ENCODE results near the gene YJEFN3.

Gene YJEFN3

DNA sequence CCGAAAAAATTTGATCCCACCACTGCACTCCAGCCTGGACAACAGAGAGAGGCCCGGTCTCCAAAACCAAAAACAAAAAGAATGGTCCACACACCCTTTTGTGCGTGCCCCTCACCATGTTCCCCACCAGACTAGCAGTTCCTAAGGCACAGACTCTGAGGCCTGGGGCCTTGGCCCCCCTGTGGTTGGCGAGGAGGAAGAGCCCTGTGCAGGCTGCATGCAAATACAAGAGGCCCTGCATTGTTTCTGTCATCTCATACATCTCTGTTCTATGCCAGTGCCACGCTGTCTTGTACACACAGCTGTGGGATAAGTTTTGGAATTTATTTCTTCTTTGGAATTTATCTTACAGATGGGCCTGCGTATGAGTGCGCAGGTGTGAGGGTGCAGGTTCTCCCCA lies 4.7 kb upstream of the YJEFN3 start:
- DNase-seq: no peak

- DNase-seq: no peak
Measured at GRCh38 chr19:19525611-19526380, 2.9 kb upstream of the YJEFN3 start.

DNA sequence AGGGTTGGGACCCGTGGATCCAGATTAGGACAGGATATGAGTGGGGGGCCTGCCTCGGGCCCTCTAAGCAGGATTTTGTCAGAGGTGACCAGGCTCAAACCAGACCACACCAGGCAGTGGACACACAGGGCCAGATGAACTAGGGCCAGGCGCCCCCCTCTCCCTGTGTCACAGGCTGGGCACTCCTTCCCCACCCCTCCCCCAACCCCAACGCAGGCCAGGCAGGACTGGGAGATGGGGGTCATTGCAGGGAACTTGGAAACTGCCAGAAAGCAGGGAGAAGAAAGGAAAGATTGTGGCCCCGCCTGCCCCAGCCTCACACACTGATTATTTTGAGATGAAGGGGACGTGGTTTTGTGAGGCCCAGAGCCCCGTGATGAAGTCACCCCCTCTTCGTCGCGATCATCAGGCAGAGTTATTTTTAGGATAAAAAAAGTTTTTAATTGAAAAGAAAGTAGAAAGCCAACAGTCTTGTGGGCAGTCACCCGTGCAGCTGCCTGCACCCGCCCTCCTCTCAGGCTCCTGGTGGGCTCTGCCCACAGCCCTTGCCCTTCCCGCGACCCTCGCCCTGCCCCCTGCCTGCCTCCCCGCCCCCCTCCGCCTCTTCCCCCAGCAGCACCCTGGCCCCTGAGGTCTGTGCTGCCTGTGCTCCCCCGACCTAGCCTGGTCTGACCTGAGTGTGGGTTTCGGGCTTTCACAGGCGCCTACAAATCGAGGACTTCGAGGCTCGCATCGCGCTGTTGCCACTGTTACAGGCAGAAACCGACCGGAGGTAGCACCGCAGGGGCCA lies 1.9 kb upstream of the YJEFN3 start:
- DNase-seq: no peak

DNA sequence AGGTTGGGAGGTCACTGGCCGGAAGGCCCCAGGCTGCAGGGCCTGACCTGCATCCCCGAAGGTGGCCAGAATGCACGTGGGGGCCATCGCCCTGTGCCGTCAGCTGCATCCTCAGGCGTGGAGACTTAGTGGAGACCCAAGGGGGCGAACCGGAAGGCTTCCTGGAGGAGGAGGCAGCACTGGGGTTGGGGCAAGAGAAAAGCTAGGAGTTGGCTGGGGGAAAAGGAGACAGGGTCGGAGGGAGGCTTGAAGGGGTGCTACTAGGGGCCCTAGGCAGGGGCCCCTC lies 1.4 kb upstream of the YJEFN3 start:
- DNase-seq: no peak

GRCh38 chr19:19527674-19528625 lies 761 bp upstream of the YJEFN3 start:
- DNase-seq: no peak

DNA sequence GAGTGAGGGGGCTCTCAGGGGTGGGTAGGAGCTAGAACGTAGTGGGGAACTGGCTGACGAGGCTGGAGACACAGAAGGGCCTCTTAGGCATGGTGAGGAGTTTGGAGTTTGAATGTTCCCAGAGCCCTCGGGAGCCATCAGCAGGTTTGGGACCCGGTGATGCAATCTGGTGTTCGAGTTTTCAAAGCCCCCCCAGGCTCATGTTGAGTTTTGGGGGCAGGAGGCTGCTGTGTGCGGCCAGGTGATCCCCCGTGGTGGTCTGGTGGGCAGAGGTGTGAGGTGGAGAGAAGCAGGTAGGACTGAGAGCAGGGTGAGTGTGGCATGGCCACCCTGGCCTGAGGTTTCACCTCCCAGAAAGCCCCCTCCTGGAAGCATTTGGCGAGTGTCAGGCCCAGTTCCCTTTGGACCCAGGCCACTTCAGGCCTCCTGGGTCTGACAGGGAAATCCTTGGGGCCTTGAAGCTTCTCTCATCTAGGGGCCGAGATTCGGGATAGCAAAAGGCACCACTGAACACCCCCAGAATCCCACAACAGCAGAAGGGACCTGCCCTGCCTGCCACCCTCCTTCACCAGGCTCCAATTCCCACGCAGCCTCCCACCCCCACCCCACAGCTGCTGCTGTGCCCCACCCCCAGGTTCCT lies 1.2 kb downstream of the YJEFN3 start:
- no peak for DNase-seq

DNA sequence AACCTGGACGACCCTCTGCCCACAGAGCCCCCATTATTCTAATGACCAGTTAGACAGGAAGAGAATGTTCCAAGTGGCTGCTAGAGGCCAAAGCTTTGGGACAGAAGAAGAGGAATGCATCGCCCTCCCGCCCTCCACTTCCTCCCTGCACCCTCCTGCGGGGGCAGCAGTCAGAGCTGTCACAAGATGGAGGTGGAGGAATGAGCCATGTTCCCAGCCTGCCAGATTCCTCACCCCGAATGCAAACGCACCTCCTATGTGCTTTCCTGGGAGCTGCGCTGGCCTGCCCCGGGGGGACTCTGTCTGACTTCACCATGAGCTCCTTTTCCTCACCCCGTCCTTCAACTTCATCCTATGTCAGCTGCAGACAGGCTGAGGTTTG lies 1.7 kb downstream of the YJEFN3 start:
- no peak for DNase-seq

DNA sequence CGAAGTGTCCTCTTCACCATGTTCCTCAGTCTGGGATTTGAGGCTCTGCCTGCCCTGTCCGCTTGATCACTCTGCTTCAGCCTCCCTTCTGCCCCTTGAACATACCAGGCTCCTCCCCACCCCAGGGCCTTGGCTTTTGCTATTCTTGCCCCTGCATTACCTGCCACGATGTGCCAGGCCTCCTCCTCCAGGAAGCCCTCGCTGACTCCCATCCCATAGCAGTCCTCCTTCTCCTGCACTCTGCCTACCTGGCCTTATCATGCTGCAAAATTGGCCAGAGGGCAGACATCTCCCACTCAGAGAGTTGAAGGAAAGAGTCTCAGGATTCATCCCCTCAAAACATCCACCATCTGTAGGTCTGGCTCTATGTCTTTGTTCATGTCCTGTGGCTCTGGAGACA lies 2.2 kb downstream of the YJEFN3 start:
- DNase-seq: no peak

DNA sequence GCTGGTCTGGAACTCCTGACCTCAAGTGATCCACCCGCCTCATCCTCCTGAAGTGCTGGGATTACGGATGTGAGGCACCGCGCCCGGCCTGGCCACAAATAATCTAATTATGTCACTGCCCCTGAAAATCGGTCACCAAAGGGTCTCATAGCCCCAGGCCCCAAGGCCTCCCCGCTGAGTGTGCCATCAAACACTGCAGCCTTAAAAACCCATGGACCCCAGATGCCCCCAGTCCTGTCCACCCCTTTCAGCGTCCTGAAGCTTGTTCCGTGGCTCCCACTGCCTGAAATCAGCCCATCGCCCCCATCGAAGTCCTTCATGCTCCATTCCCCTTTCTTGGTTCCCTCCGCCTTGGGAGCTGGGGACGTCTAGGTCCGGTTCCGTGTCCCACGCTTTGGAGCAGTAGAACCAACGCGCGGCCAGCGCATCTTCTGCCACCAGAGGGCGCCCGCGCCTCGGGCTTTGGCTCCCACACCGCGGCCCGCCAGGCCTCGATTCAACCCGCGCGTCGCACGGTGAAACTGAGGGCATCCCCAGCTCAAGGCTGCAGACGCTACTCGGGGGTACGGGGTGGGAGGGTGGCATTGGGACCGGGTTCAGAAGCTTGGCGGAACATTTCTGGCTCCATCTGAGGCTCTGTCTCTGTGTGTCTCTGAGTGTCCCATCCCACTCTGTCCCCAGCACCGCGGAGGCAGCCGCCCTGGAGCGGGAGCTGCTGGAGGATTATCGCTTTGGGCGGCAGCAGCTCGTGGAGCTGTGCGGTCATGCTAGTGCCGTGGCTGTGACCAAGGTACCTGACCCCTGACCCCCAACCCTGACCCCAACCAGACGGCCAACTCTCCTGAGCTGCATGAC lies 3.5 kb downstream of the YJEFN3 start:
- peak in 1 of 2 experiments; percentile 42 for DNase-seq

GRCh38 chr19:19532806-19533701 lies 4.3 kb downstream of the YJEFN3 start:
- no peak for DNase-seq

GRCh38 chr19:19533841-19534240 lies 5.1 kb downstream of the YJEFN3 start:
- DNase-seq: no peak

- DNase-seq: no peak
Measured at GRCh38 chr19:19534556-19535265, 6.0 kb downstream of the YJEFN3 start.

DNA sequence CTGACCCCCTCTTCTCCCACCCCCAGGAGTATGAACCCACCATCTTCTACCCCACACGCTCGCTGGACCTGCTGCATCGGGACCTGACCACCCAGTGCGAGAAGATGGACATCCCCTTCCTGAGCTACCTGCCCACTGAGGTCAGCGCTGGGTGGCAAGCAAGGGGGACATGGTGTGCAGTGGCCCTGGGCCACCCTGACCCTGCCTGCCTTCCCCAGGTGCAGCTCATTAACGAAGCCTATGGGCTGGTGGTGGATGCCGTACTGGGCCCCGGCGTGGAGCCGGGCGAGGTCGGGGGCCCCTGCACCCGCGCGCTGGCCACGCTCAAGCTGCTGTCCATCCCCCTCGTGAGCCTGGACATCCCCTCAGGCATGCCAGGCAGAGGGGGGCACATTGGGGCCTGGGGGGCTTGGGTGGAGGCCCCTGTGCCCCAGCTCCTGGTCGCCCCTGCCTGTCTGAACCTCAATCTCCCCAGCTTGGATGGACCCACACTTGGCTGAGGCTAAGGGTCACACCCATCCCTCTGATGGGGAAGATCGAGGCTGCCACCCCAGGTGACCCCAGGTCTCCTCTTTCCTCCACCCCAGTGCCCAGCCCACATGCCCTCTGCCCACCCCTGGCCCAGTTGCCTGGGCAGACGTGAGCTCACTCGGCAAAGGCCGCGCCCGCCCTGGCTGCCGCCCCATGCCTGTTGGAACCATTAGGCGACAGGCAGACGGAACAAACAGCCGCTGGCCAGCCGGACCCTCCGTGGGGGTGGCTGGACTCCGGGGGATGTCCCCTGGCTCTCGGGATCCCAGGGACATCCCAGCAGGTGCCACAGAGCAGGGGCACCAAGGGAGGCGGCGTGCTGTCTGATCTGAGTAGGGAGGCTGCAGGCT lies 6.8 kb downstream of the YJEFN3 start:
- no peak for DNase-seq

DNA sequence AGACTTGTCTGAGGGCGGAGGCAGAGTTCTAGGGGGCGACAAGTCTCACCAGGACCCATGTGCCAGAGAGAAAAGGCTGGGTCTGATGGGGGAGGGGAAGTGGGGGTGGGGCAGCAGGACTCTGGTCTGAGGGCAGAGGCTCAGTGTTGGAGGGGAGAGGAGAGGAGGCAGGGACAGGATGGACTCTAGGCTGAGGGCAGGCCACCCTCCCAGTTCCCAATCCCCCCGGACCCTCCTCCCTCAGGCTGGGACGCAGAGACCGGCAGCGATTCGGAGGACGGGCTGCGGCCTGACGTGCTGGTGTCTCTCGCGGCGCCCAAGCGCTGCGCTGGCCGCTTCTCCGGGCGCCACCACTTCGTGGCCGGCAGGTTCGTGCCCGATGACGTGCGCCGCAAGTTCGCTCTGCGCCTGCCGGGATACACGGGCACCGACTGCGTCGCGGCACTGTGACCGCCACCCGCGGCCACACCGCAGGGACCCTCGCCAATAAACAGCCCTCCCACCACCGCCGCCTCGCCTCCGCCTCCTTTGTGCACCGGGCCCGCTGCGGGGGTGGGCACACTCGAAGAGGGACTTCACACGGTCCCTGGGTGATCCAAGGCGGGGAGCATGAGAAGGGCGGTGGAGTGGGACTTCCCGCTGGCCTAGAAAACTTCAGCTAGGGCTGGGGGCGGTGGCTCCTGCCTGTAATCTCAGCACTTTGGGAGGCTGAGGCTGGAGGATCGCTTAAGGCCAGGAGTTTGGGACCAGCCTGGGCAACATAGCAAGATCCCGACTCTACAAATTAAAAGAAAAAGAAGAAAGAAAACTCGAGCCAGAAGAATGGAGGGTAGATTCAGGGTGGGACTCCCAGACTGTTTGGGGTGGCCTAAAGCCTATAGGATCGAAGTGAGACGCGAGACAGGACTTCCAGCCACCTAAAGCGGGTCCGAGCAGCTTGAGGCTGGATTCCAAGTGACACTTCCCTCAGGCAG lies 8.7 kb downstream of the YJEFN3 start:
- DNase-seq: no peak

GRCh38 chr19:19538061-19538784 lies 9.5 kb downstream of the YJEFN3 start, which contains the start of gene CILP2:
TSS of gene CILP2 (plus strand) at chr19:19538265. CDS start at chr19:19538350, 85 bp downstream.
- DNase-seq: no peak

- no peak for DNase-seq
Measured at GRCh38 chr19:19538785-19539166, 10.1 kb downstream of the YJEFN3 start.

DNA sequence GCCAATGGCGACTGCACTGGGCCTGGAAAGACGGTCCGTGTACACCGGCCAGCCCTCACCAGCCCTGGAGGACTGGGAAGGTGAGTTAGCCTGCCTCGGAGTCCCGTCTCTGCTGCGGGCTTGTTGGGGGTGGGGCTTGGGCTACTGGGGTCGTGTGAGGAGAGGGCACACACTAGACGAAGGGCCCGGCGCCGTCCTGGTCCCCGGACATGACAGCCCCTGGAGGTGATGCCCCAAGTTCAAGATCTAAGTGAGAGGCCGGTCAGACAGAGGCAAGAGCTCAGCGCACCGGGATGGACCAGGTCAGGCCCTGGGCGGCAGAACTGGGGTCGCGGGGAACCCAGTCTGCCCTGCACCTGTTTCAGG lies 11.0 kb downstream of the YJEFN3 start:
- no peak for DNase-seq

Data from cerebellar nuclear complex (tissue), 1 donor.